ENCODE data around the gene SYT9. TPM values are rescaled to one million over a fixed set of nuclear protein-coding genes. Genes with fewer than 3 reads are reported as not detected.

The SYT9 gene
- total RNA-seq, 1 donor from 2014 or later: not detected

DNA sequence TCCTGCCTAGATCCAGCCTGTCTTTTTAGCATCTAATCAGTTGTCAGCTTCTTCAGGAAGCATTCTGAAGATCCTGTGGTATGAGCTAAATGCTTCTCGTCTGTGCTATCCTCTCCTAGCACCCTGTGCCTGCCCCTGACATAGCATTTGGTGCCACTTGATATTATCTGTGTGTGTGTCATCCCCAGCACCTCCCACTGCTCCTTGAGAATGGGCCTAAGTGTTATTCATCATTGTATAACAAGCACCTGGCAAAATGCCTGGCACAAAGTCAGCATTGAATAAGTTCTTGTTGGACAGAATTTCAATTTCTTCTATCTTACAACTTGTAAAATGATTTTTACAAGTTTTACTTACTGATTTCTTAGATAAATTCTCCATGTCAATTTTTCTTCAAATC lies 205.5 kb downstream of the SYT9 start:
- intact Hi-C loops (cut with micrococcal nuclease): no loop called here

GRCh38 chr11:7462706-7463105 lies 211.0 kb downstream of the SYT9 start:
- intact Hi-C loops (cut with micrococcal nuclease): no loop called here

DNA sequence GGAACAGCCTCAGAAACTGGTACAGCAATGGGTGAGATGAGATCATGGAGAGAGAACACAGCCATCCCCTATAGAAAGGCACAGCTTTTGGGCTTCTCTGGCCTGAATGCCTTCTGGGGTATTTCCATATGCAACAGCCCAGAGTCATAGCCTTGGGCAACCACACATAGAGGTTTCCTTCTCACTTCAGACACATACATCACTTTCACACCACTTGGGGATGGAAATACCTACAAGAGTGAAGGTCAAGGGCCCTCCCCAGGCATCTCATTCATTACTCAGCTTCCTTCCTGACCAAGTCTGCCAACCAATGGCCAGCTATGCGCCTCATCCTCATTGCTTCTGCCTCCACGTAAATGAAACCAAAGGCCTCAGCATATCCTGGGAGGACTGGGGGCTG lies 215.9 kb downstream of the SYT9 start:
- intact Hi-C loops (cut with micrococcal nuclease): no loop called here

DNA sequence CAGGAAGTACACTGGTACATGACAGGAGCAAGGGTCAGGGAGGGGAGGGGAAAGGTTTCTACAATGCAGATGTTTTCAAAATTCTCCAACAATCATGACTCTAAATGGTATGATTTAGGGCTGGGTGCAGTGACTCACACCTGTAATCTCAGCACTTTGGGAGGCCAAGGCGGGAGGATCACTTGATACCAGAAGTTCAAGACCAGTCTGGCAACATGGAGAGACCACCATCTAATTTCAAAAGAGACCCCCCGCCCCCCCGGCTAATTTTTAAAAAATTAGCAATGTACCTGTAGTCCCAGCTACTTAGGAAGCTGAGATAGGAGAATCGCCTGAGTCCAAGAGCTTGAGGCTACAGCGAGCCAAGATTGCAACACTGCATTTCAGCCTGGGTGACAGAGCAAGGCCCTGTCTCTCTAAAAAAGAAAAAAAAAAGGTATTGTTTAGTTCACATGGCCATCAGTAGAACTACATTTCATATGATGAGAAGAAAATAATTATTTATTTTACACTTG lies 217.7 kb downstream of the SYT9 start:
- intact Hi-C loops (cut with micrococcal nuclease): no loop called here

DNA sequence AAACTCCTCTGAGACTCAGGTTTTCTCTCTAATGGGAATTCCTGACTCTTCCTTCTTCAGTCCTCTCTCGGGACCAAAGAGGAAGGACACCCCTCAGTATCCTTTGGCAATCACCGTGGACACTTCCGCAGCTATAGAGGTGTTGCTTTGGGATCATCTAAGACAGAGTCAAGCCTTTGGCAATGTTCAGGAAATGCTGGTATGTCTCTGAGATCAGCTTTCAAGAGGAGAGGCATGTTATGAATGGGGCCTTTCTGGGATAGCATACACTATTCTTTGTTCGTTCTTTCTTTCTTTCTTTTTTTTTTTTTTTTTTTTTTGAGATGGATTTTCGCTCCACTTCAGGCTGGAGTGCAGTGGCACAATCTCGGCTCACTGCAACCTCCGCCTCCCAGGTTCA lies 219.4 kb downstream of the SYT9 start:
- intact Hi-C loops (cut with micrococcal nuclease): no loop called here

- intact Hi-C loops (cut with micrococcal nuclease): no loop called here
These were observed 222.0 kb downstream of the SYT9 start for GRCh38 chr11:7473717-7474116.

DNA sequence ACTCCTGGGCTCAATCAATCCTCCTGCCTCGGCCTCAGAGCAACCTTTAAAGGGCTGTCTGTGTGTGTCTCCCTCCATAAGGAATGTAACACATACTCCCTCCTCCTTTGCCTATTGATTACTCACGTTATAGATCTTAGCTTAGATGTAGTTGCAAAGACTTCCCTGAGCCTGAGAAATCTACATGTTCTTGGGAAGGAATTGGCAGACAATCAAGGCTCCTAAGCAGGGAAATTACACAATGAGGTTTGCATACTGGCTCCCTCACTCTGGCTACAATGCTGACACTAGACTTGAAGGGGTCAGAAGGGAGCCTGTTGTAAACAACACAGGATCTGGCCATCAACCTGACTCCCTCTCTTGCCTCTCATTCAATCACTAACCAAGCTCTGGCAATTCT lies 228.4 kb downstream of the SYT9 start:
- intact Hi-C loops (cut with micrococcal nuclease): no loop called here

DNA sequence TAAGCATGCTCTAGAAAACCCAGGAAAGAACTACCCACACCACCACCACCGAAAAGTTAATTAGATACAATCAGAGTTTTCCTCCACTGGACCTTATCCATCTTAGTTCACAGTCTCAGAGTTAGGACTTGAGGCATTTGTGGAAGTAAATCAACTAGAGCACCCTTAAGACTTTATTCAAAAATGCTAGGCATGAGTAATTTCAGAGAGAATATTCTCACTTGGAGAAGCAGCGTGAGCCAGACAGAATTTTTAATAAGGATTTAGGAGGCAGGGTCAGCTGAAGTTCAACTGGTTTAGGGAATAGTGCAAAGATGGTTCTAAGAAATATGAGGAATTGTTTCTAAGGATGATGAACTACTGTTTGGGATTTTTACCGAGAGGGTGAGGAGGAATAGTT lies 232.4 kb downstream of the SYT9 start:
- intact Hi-C loops (cut with micrococcal nuclease): no loop called here

DNA sequence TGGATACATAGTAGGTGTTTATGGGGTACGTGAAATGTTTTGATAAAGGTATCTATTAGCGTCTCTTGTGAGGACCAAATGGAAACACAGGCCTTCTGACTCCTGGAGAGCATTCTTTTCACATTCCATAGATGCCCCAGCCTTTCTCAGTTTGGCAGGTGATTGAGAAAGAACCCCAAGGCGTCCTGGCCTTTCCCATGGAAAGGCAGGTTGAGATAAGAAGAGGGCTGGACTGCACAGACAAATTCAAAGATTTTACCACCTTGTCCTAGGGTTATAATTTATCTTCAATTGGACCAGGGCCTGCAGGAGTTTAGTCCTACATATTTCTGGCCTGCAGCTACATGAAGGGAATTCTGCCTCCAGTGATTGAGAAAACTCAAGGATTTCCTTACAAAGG lies 232.9 kb downstream of the SYT9 start:
- intact Hi-C loops (cut with micrococcal nuclease): no loop called here

DNA sequence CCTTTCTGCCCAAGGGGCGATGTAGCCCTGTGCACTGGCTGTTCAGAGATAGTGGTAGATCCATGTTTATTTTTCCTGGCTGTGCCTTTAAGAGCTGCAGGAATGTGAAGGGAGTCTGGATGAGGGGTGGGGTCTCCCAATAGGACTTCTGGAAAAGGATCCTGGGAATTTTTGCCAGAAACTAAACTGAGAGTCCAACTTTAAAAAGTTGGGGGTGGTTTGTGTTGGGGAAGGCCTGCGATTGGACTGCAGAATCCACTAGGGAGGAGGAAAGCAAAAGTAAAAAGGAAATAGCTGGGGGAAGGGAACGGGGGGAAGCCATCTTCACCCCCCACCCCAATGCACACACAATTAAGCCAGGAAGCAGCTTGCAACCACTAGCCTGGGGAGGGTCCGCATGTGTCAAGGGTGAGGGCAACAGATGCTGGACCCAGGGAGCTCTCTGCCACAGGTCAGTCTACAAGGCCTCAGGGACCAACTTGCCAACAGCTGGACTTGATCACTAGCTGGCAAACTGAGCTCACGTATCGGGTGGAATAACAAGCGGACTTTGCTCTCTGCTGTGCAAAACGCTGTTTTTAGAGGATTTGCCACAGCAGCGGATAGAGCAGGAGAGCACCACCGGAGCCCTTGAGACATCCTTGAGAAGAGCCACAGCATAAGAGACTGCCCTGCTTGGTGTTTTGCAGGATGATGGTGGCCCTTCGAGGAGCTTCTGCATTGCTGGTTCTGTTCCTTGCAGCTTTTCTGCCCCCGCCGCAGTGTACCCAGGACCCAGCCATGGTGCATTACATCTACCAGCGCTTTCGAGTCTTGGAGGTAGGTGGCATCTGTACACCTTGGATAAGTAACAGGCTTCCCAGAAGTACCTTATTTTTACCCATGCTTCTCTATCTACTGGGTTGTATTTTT lies 233.7 kb downstream of the SYT9 start, which contains the start of gene OLFML1:
Gene OLFML1, plus strand, starts transcription at position 321 of the 912 bp plus-strand sequence. Its CDS starts 370 bp downstream, at position 691.
- intact Hi-C loops (cut with micrococcal nuclease): no loop called here

- intact Hi-C loops (cut with micrococcal nuclease): no loop called here
These were observed 234.5 kb downstream of the SYT9 start for GRCh38 chr11:7486098-7486780.

- intact Hi-C loops (cut with micrococcal nuclease): no loop called here
These were observed 235.1 kb downstream of the SYT9 start for GRCh38 chr11:7486781-7487140.

GRCh38 chr11:7487360-7487759 lies 235.7 kb downstream of the SYT9 start:
- intact Hi-C loops (cut with micrococcal nuclease): no loop called here

GRCh38 chr11:7488681-7489080 lies 237.0 kb downstream of the SYT9 start:
- intact Hi-C loops (cut with micrococcal nuclease): no loop called here

DNA sequence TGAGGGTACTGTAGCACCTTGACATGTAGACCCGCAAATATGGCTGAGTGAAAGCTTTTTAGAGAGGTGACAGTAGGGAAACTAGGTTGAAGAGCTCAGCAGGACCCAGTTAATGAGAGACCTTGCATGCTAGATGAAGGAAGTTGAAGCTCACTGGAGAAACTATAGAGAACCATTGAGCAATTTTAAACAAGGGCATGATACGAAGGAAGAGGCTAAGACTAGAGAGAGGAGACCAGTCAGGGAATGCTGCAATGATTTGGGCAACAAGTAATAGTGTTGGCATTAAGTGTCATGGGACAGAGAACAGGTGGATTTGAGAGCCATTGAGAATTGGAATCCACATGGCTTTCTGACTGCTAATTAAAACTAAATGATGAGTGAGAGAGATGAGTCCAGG lies 237.7 kb downstream of the SYT9 start:
- intact Hi-C loops (cut with micrococcal nuclease): no loop called here

DNA sequence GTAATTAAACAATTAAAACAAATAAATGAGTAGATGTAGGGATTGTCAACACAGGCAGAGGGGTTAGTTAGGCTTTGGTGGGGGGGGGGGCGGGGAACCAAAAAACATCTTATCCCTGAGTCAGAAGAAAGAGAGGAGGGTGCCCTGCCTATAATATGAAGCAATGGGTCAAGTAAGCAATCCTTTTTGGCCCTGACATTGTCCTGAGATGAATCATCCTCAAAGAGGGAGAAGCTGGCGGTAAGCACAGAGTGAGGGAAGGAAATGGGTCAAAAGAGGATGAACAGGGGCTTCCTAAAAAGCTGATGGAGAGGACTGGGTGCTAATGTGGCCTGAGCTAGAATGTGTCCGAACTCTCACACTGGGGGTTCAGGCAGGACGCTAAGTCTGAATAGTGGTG lies 238.3 kb downstream of the SYT9 start:
- intact Hi-C loops (cut with micrococcal nuclease): no loop called here

- intact Hi-C loops (cut with micrococcal nuclease): no loop called here
These were observed 238.8 kb downstream of the SYT9 start for GRCh38 chr11:7490535-7490934.

- intact Hi-C loops (cut with micrococcal nuclease): no loop called here
These were observed 240.5 kb downstream of the SYT9 start for GRCh38 chr11:7492253-7492652.

DNA sequence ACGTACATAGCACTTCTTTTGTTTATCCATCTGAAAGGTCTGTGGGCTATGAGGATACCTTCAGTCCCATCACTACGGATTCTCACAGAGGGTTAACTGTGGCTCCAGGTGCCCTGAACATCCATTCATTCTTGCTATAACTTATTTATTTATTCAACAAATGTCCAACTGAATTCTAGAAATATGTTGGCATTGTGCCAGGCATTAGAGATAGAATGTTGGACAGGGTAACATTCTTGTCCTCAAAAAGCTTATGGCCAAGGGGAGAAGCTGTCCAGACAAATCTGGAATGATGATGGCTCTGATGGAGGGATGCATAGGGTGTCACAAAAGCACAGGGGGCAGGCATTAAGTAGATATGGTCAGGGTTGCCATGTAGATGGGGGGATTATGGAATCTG lies 242.0 kb downstream of the SYT9 start:
- intact Hi-C loops (cut with micrococcal nuclease): no loop called here

- intact Hi-C loops (cut with micrococcal nuclease): no loop called here
These were observed 242.5 kb downstream of the SYT9 start for GRCh38 chr11:7494086-7494745.

GRCh38 chr11:7495882-7496551 lies 244.3 kb downstream of the SYT9 start:
- intact Hi-C loops (cut with micrococcal nuclease): no loop called here
